Activated naive CD8-positive, alpha-beta T cell (primary cell): ENCODE results near the gene IDNK.
"Not testable (repeated sequence)": the region's sequence is repeated elsewhere in the genome, so short reads cannot be mapped to it uniquely, and the experiment has no call there.

Source experiments
- H3K27ac Mint-ChIP-seq: one replicate; pipeline ENCODE4 v1.8.0; 2021; ENCODE audit warnings: mixed read lengths
- H3K27me3 Mint-ChIP-seq: one replicate; pipeline ENCODE4 v1.8.0; 2021; ENCODE audit warnings: mixed read lengths
- H3K36me3 Mint-ChIP-seq: one replicate; pipeline ENCODE4 v1.8.0; 2021; ENCODE audit warnings: mixed read lengths
- H3K4me1 Mint-ChIP-seq: one replicate; pipeline ENCODE4 v1.8.0; 2021; ENCODE audit warnings: low read depth, mixed read lengths
- H3K4me3 Mint-ChIP-seq: one replicate; pipeline ENCODE4 v1.8.0; 2021; ENCODE audit warnings: mild to moderate bottlenecking, mixed read lengths
- H3K9me3 Mint-ChIP-seq: one replicate; pipeline ENCODE4 v1.8.0; 2021; ENCODE audit warnings: low read depth, mixed read lengths

The IDNK gene

DNA sequence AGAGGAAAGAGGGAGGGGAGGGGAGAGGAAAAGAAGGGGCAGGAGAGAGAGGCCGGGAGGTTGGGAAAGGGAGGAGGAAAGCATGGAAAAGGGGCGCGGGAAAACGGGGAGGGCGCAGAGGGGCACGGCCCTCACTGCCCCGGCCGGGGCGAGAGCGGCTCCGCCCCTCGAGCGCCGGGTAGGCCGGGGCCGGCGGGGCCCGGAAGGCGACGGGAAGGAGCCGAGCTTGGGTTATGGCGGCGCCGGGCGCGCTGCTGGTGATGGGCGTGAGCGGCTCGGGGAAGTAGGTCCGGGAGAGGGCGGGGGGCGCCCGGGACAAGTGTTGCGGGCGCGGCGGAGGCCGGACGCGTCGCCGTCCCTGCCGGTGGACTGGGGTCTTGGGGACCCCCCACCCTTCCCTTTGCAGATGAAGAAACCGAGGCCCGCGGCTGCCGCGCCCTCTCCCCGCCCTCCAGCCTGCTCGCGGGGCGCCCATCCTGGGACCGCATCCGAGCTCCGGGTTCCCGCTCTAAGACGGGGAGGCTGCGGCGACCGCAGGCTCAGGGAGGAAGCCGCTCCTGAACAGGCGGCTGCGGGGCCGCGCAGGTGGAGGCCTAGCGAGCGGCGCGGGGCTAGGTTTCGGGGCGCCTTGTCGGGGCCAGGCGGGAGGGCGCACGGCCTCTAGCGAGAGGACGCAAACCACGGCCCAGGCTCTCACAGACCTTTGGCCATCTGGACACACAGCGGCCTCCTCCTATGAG lies at the start of gene IDNK:
TSS of gene IDNK (plus strand) at position 205 of the 740 bp plus-strand sequence. CDS start at position 234, 29 bp downstream.
- Mint-ChIP-seq H3K27me3 (no peaks in the 10 kb centered on the region), H3K9me3 (no peaks in the 10 kb centered on the region), H3K4me3 (peak within 1 kb of the TSS; percentile 92)

GRCh38 chr9:83574482-83574881 lies 48.5 kb upstream of the IDNK start:
- Mint-ChIP-seq H3K4me3 (no peak overlapping the region), H3K9me3 (peaks cover 4% of the 10 kb centered on the region), H3K36me3 (peaks cover 32% of the 10 kb centered on the region), H3K27me3 (no peaks in the 10 kb centered on the region), H3K4me1 (no peaks in the 10 kb centered on the region), H3K27ac (no peak overlapping the region)

More for the DNA sequence above, at the start of gene IDNK:
- peaks cover 31% of the 10 kb centered on the region for H3K4me1 Mint-ChIP-seq
- H3K36me3 Mint-ChIP-seq = no peaks in the 10 kb centered on the region
- peak within 1 kb of the TSS; percentile 95 for H3K27ac Mint-ChIP-seq

- no peaks in the 10 kb centered on the region for H3K27me3 Mint-ChIP-seq
- H3K4me3 Mint-ChIP-seq = no peak overlapping the region
- H3K36me3 Mint-ChIP-seq = peaks cover 33% of the 10 kb centered on the region
- no peak overlapping the region for H3K27ac Mint-ChIP-seq
- H3K4me1 Mint-ChIP-seq = no peaks in the 10 kb centered on the region
- H3K9me3 Mint-ChIP-seq = peaks cover 4% of the 10 kb centered on the region
Observed at GRCh38 chr9:83582029-83582428, 40.9 kb upstream of the IDNK start.

DNA sequence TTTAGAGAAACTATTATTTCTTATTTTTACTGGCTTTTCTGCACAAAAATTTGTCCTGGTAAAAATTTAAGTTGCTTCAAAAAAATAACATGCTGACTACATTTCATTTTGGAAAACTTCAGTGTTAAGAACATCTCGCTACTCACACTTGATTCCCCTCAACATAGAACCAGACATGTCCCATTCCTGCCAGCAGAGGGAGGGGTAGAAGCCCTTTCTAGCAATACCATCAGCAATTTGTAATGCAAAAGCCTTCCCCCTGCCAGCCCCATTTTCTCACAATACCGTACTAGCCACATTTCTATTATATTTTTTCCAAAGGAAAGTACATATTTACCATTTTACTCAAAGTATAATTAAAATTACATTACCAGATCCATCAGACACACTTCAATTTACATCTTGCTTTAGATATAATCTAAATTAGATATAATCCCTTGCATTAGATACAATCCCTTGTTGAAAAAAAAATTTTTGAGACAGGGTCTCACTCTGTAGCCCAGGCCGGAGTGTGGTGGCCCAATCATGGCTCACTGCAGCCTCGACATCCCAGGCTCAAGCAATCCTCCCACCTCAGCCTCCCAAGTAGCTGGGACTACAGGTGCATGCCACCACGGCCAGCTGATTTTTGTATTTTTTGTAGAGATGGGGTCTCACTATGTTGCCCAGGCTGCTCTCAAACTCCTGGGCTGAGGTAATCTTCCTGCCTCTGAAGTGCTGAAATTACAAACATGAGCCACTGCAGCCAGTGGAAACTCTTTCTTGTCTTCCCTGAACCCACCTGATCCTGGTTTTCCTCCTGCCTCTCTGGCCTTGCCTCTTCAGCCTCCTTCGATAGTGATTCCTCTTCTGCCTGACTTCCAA lies 39.6 kb upstream of the IDNK start:
- Mint-ChIP-seq H3K36me3 (peaks cover 22% of the 10 kb centered on the region), H3K9me3 (no peaks in the 10 kb centered on the region), H3K27ac (no peak overlapping the region), H3K4me1 (no peaks in the 10 kb centered on the region), H3K27me3 (no peaks in the 10 kb centered on the region), H3K4me3 (no peak overlapping the region)

- no peaks in the 10 kb centered on the region for H3K4me1 Mint-ChIP-seq
- H3K36me3 Mint-ChIP-seq = peaks cover 15% of the 10 kb centered on the region
- H3K27me3 Mint-ChIP-seq = no peaks in the 10 kb centered on the region
- no peak overlapping the region for H3K4me3 Mint-ChIP-seq
- no peaks in the 10 kb centered on the region for H3K9me3 Mint-ChIP-seq
- H3K27ac Mint-ChIP-seq = no peak overlapping the region
Observed at GRCh38 chr9:83584995-83585394, 37.9 kb upstream of the IDNK start.

DNA sequence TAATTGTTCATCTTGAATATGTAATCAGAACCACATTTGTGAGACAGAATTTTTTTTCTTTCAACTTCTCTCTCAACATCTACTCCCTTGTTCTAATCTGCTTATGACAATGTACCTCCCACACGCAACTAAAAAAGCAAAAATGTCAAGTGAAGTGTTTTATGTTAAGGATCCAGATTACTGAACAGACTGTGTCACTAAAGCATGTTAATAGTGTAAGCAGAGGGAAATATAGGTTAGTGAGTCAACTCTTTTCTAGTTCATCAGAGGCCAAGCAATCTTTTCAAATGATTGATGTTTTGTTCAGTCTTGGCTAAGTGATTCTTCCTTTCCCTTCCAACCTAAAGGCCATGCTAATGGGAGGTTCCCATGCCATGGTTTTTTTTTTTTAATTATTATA lies 34.7 kb upstream of the IDNK start:
- Mint-ChIP-seq H3K9me3 (no peaks in the 10 kb centered on the region), H3K27me3 (no peaks in the 10 kb centered on the region)

DNA sequence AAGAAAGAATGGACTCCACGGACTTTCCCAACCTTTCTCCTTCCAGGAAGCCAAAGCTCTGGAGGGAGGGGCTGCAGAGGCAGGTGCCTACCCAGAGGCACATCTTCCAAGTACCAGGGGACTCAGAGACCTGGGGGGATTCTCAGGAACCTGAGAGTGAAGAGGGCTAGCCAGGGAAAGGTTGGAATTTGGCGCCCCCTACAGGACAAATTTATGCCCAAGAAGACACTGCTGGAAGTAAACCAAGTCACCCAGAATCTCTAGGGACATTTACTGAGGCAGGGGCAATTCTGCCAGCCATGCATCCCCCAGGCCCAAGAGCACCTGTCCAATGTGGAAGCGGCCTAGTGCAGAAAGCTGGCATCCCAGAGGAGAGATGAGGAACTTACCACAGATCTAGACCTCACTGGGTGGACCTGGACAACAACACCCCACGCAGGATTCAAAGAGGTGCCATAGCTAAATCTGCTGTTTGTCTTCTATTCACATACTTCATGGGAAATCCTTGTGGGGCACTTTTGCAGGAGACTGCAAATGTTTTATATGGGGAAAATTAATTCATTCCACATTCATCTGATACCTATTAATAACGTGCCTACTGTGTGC lies 25.9 kb upstream of the IDNK start:
- H3K36me3 Mint-ChIP-seq = no peaks in the 10 kb centered on the region
- no peaks in the 10 kb centered on the region for H3K9me3 Mint-ChIP-seq
- no peaks in the 10 kb centered on the region for H3K27me3 Mint-ChIP-seq
- H3K4me1 Mint-ChIP-seq = no peaks in the 10 kb centered on the region
- no peak overlapping the region for H3K27ac Mint-ChIP-seq
- no peak overlapping the region for H3K4me3 Mint-ChIP-seq

More for the DNA sequence above, 34.7 kb upstream of the IDNK start:
- Mint-ChIP-seq H3K27ac (no peak overlapping the region), H3K36me3 (peaks cover 18% of the 10 kb centered on the region), H3K4me1 (no peaks in the 10 kb centered on the region), H3K4me3 (no peak overlapping the region)

GRCh38 chr9:83598487-83598886 lies 24.5 kb upstream of the IDNK start:
- H3K9me3 Mint-ChIP-seq = no peaks in the 10 kb centered on the region
- H3K27ac Mint-ChIP-seq = no peak overlapping the region
- H3K36me3 Mint-ChIP-seq = no peaks in the 10 kb centered on the region
- H3K4me3 Mint-ChIP-seq = no peak overlapping the region
- no peaks in the 10 kb centered on the region for H3K27me3 Mint-ChIP-seq
- no peaks in the 10 kb centered on the region for H3K4me1 Mint-ChIP-seq

DNA sequence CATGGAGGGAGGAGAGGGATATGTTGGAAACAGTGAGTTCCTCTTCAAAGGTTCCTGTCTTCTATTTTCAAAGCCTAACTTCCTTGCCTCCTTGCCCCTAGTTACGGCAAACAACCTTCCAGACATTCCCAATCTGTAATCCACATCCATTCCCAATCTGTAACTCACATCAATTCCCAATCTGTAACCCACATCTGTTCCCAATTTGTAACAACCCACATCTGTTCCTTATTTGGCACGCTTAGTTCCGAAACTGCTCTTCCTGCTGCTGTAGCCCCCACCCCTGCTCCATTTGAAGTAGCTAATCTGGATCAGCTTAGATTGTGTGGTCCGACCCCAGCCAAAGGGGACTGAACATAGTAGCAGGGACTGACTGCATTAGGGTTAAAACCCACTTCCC lies 23.9 kb upstream of the IDNK start:
- H3K36me3 Mint-ChIP-seq = no peaks in the 10 kb centered on the region
- no peaks in the 10 kb centered on the region for H3K4me1 Mint-ChIP-seq
- H3K9me3 Mint-ChIP-seq = no peaks in the 10 kb centered on the region
- no peak overlapping the region for H3K4me3 Mint-ChIP-seq
- no peak overlapping the region for H3K27ac Mint-ChIP-seq
- no peaks in the 10 kb centered on the region for H3K27me3 Mint-ChIP-seq

GRCh38 chr9:83601463-83601862 lies 21.5 kb upstream of the IDNK start:
- H3K27me3 Mint-ChIP-seq = no peaks in the 10 kb centered on the region
- H3K4me1 Mint-ChIP-seq = no peaks in the 10 kb centered on the region
- no peak overlapping the region for H3K4me3 Mint-ChIP-seq
- no peaks in the 10 kb centered on the region for H3K9me3 Mint-ChIP-seq
- no peaks in the 10 kb centered on the region for H3K36me3 Mint-ChIP-seq
- H3K27ac Mint-ChIP-seq = no peak overlapping the region

DNA sequence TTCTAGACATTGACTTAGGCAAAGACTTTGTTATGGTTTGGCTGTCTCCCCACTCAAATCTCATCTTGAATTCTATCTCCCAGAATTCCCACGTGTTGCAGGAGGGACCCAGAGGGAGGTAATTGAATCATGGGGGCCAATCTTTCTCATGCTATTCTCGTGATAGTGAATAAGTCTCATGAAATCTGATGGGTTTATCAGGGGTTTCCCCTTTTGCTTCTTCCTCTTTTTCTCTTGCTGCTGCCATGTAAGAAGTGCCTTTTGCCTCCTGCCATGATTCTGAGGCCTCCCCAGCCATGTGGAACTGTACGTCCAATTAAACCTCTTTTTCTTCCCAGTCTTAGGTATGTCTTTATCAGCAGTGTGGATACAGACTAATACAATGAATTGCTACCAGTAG lies 15.3 kb upstream of the IDNK start:
- not testable (repeated sequence) for H3K27ac Mint-ChIP-seq, H3K9me3 Mint-ChIP-seq, H3K27me3 Mint-ChIP-seq, H3K4me3 Mint-ChIP-seq, H3K4me1 Mint-ChIP-seq, H3K36me3 Mint-ChIP-seq

GRCh38 chr9:83613298-83613697 lies 9.6 kb upstream of the IDNK start:
- H3K4me3 Mint-ChIP-seq, H3K4me1 Mint-ChIP-seq, H3K9me3 Mint-ChIP-seq, H3K27ac Mint-ChIP-seq, H3K27me3 Mint-ChIP-seq, H3K36me3 Mint-ChIP-seq: not testable (repeated sequence)

GRCh38 chr9:83617299-83617698 lies 5.6 kb upstream of the IDNK start:
- H3K4me3 Mint-ChIP-seq = no peak overlapping the region
- peaks cover 2% of the 10 kb centered on the region for H3K27me3 Mint-ChIP-seq
- H3K27ac Mint-ChIP-seq = no peak overlapping the region
- H3K9me3 Mint-ChIP-seq = no peaks in the 10 kb centered on the region
- H3K4me1 Mint-ChIP-seq = peaks cover 4% of the 10 kb centered on the region
- H3K36me3 Mint-ChIP-seq = peaks cover 2% of the 10 kb centered on the region

GRCh38 chr9:83620841-83621636 lies 1.9 kb upstream of the IDNK start:
- H3K27me3 Mint-ChIP-seq = no peaks in the 10 kb centered on the region
- no peak overlapping the region for H3K27ac Mint-ChIP-seq
- H3K36me3 Mint-ChIP-seq = no peaks in the 10 kb centered on the region
- peaks cover 29% of the 10 kb centered on the region for H3K4me1 Mint-ChIP-seq
- H3K4me3 Mint-ChIP-seq = peak overlapping the region; percentile 11
- H3K9me3 Mint-ChIP-seq = no peaks in the 10 kb centered on the region
